ENCODE measurements around the gene PTPRM. TPM values are rescaled to one million over a fixed set of nuclear protein-coding genes. Genes with fewer than 3 reads are reported as not detected.

The PTPRM gene
- total RNA-seq, 1 donor from 2014 or later = 13.9 TPM

DNA sequence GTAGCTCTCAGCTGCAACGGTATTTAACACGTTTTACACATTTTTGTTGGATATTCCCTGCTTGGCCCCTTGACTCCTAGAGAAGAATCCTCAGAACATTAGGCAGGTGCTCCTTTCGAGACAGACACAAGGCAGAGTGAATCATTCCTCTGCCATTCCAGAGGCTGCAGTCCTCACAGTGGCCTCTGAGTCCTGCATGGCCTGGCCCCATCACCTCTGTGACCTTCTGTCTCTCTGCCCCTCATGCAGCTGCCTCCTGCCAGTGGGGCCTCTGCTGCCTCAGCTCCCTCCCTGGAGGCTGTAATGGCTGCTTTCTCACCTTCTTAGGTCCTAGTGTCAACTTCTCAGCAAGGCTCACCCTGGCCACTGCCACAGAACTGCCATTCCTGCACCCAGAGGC is 101.3 kb downstream of the PTPRM start:
- Mint-ChIP-seq H3K36me3 (no peaks in the 10 kb centered on the region), H3K4me3 (no peak overlapping the region), H3K9me3 (no peaks in the 10 kb centered on the region), H3K27me3 (ENCODE audit: insufficient read depth, low read depth) (no peaks in the 10 kb centered on the region), H3K27ac (peak overlapping the region; percentile 92), H3K4me1 (peaks cover 36% of the 10 kb centered on the region)
- H3K9ac ChIP-seq = no peak overlapping the region
- peak; percentile 11 for DNase-seq (ENCODE audit: low spot score)
- H3K27ac ChIP-seq = no peak overlapping the region
- H3K79me2 ChIP-seq (ENCODE audit: low read depth) = no peaks in the 10 kb centered on the region
- H3K9me3 ChIP-seq (ENCODE audit: low read depth) = no peaks in the 10 kb centered on the region
- H3K4me3 ChIP-seq = no peak overlapping the region
- H2AFZ ChIP-seq (replicated peaks) = no peak overlapping the region
- H3K27me3 ChIP-seq = no peaks in the 10 kb centered on the region
- TF ChIP-seq EZH2phosphoT487 (IDR thresholded peaks at IDR 0.05) = no peak
- TF ChIP-seq EZH2 (IDR thresholded peaks at IDR 0.05) = no peak
- TF ChIP-seq, protein P1, sequence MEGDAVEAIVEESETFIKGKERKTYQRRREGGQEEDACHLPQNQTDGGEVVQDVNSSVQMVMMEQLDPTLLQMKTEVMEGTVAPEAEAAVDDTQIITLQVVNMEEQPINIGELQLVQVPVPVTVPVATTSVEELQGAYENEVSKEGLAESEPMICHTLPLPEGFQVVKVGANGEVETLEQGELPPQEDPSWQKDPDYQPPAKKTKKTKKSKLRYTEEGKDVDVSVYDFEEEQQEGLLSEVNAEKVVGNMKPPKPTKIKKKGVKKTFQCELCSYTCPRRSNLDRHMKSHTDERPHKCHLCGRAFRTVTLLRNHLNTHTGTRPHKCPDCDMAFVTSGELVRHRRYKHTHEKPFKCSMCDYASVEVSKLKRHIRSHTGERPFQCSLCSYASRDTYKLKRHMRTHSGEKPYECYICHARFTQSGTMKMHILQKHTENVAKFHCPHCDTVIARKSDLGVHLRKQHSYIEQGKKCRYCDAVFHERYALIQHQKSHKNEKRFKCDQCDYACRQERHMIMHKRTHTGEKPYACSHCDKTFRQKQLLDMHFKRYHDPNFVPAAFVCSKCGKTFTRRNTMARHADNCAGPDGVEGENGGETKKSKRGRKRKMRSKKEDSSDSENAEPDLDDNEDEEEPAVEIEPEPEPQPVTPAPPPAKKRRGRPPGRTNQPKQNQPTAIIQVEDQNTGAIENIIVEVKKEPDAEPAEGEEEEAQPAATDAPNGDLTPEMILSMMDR (IDR thresholded peaks at IDR 0.05) = no peak
- H3K4me2 ChIP-seq = no peak overlapping the region
- H4K20me1 ChIP-seq (ENCODE audit: low read depth) = no peaks in the 10 kb centered on the region
- H3F3A ChIP-seq (ENCODE audit: low read depth) = peaks cover 12% of the 10 kb centered on the region
- H3K4me1 ChIP-seq = peaks cover 35% of the 10 kb centered on the region
- no peaks in the 10 kb centered on the region for H3K36me3 ChIP-seq

DNA sequence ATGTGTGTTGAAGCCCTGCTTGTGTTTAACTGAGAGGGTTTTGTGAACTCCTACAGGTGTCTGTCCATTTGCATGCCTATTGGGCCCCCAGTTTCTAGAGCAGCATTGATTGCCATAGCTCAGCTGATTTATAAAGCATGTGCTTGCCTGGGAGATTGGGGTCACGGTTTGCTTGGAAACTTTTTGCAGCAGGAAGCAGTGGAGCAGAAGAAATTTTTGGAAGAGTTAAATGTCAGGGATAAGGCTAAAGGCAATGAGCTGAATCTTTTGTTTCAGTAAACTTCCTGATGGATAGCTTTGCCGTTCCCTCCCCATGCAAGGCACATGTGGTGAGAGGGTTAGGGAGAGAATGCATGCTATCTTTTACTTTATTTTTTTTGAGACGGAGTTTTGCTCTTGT is 102.2 kb downstream of the PTPRM start:
- H3K36me3 Mint-ChIP-seq = no peaks in the 10 kb centered on the region
- H3K9me3 ChIP-seq (ENCODE audit: low read depth) = no peaks in the 10 kb centered on the region
- H4K20me1 ChIP-seq (ENCODE audit: low read depth) = no peaks in the 10 kb centered on the region
- H3K9me3 Mint-ChIP-seq = no peaks in the 10 kb centered on the region
- H3K4me2 ChIP-seq = no peak overlapping the region
- H3K9ac ChIP-seq = no peak overlapping the region
- peaks cover 36% of the 10 kb centered on the region for H3K4me1 Mint-ChIP-seq
- H3K27me3 ChIP-seq = no peaks in the 10 kb centered on the region
- H3K27ac ChIP-seq = no peak overlapping the region
- peaks cover 35% of the 10 kb centered on the region for H3K4me1 ChIP-seq
- H3K27me3 Mint-ChIP-seq (ENCODE audit: insufficient read depth, low read depth) = no peaks in the 10 kb centered on the region
- no peak overlapping the region for H2AFZ ChIP-seq (replicated peaks)
- no peak overlapping the region for H3K4me3 Mint-ChIP-seq
- TF ChIP-seq, protein P1 (IDR thresholded peaks at IDR 0.05) = no peak
- TF ChIP-seq EZH2 (IDR thresholded peaks at IDR 0.05) (no peak), EZH2phosphoT487 (IDR thresholded peaks at IDR 0.05) (no peak)
- H3K79me2 ChIP-seq (ENCODE audit: low read depth) = no peaks in the 10 kb centered on the region
- no peaks in the 10 kb centered on the region for H3K36me3 ChIP-seq
- H3K27ac Mint-ChIP-seq = no peak overlapping the region
- DNase-seq (ENCODE audit: low spot score) = no peak
- H3K4me3 ChIP-seq = no peak overlapping the region
- H3F3A ChIP-seq (ENCODE audit: low read depth) = peaks cover 12% of the 10 kb centered on the region

DNA sequence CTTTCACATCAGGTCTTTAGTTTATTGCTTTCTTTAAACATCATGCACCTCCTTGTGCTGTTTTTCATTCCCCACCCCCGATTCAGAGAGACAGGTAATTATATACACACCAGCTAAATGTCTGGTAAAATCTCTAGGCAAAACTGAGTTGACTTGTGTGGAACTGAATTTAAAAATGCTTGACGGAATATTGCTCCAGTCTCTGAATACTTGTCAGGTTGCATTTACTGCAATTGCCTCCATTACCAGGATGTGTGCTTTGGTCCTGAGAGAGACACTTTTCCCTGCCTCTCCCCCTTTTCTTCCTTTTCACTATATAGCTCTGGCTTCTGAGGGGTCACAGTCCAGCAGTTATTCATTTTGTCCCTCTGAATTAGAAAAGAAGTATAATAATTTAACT is 104.0 kb downstream of the PTPRM start:
- Mint-ChIP-seq H3K9me3 (no peaks in the 10 kb centered on the region), H3K36me3 (no peaks in the 10 kb centered on the region), H3K27me3 (ENCODE audit: insufficient read depth, low read depth) (no peaks in the 10 kb centered on the region), H3K4me3 (no peak overlapping the region), H3K27ac (no peak overlapping the region), H3K4me1 (peaks cover 34% of the 10 kb centered on the region)
- no peaks in the 10 kb centered on the region for H3K9me3 ChIP-seq (ENCODE audit: low read depth)
- DNase-seq (ENCODE audit: low spot score) = no peak
- no peak overlapping the region for H3K9ac ChIP-seq
- peaks cover 27% of the 10 kb centered on the region for H3K4me1 ChIP-seq
- no peaks in the 10 kb centered on the region for H3K27me3 ChIP-seq
- no peaks in the 10 kb centered on the region for H3K36me3 ChIP-seq
- H3F3A ChIP-seq (ENCODE audit: low read depth) = peaks cover 9% of the 10 kb centered on the region
- no peak overlapping the region for H2AFZ ChIP-seq (replicated peaks)
- H3K27ac ChIP-seq = no peak overlapping the region
- H3K4me3 ChIP-seq = no peak overlapping the region
- H3K4me2 ChIP-seq = no peak overlapping the region
- TF ChIP-seq, protein P1 (IDR thresholded peaks at IDR 0.05) = no peak
- TF ChIP-seq EZH2 (IDR thresholded peaks at IDR 0.05) = no peak
- no peak for TF ChIP-seq EZH2phosphoT487 (IDR thresholded peaks at IDR 0.05)
- no peaks in the 10 kb centered on the region for H3K79me2 ChIP-seq (ENCODE audit: low read depth)
- H4K20me1 ChIP-seq (ENCODE audit: low read depth) = no peaks in the 10 kb centered on the region

All from neural progenitor cell (in vitro differentiated cells).